ENCODE measurements around the gene TMEM132D.

Gene TMEM132D

GRCh38 chr12:129404556-129404955 is 499.3 kb downstream of the TMEM132D start:
- TF ChIP-seq CTCF (IDR thresholded peaks at IDR 0.05; ENCODE audit: extremely low read depth, missing control alignments): no peak
- no peak for DNase-seq (ENCODE audit: low spot score)

GRCh38 chr12:129401572-129401971 is 502.3 kb downstream of the TMEM132D start:
- TF ChIP-seq CTCF (IDR thresholded peaks at IDR 0.05; ENCODE audit: extremely low read depth, missing control alignments): no peak

GRCh38 chr12:129394177-129394825 is 509.5 kb downstream of the TMEM132D start:
- TF ChIP-seq CTCF (IDR thresholded peaks at IDR 0.05; ENCODE audit: extremely low read depth, missing control alignments): no peak
- no peak for DNase-seq (ENCODE audit: low spot score)

More at GRCh38 chr12:129401572-129401971, 502.3 kb downstream of the TMEM132D start:
- DNase-seq (ENCODE audit: low spot score): no peak

GRCh38 chr12:129393357-129393937 is 510.4 kb downstream of the TMEM132D start:
- no peak for DNase-seq (ENCODE audit: low spot score)
- no peak for TF ChIP-seq CTCF (IDR thresholded peaks at IDR 0.05; ENCODE audit: extremely low read depth, missing control alignments)

GRCh38 chr12:129385637-129385990 is 518.2 kb downstream of the TMEM132D start:
- no peak for DNase-seq (ENCODE audit: low spot score)
- no peak for TF ChIP-seq CTCF (IDR thresholded peaks at IDR 0.05; ENCODE audit: extremely low read depth, missing control alignments)

GRCh38 chr12:129383956-129384355 is 519.9 kb downstream of the TMEM132D start:
- DNase-seq (ENCODE audit: low spot score): no peak

More at GRCh38 chr12:129383956-129384355, 519.9 kb downstream of the TMEM132D start:
- TF ChIP-seq CTCF (IDR thresholded peaks at IDR 0.05; ENCODE audit: extremely low read depth, missing control alignments): no peak

All from GM20000 (cell line).